Measurements from ENCODE around the gene EPHA2.

The EPHA2 gene

DNA sequence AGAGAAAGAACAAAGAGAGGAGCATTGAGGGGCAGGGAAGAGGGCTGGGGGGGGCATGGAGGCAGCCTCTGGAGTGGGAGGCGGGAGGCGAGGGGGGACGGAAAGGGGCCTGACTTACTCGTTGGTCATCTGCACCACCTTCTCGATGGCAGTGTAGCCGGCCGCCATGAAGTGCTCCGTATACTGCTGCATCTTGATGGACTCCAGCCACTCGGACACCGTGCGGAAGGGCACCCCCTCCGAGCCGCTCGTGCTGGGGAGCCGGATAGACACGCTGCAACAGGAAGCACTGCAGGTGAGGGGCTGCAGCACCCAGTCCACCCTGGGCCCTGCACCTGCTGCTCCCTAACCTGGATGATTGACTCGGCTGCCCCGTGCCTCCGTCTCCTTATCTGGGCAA, 26.6 kb downstream of the EPHA2 start:
- Histone ChIP-seq H3K27ac (peak overlapping the region in 1 of 21 experiments; percentile 26), H3K4me3 (no peak overlapping the region)

DNA sequence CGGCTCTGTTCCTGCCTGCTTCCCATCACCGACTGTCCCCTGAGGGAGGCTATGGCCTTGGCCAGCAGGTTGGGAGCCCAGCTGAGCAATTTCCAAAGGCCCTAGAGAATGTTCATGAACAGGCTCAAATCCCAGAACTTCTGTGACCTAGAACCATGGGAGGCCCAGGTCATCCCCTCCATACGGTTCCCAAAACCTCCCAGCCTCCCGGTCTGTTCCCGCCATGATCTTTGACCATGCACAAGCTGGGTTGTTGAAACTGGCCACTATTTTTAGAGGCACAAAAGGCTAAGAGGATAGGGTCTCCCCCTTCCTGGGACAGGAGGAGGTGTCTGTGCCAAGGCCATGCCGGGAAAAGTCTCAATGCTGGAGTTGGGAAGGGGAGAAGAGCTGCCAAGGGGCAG, 27.5 kb downstream of the EPHA2 start:
- H3K4me3 ChIP-seq: no peak overlapping the region
- peak overlapping the region in 5 of 21 experiments; percentile 5 to 34 (median 26) for H3K27ac ChIP-seq

DNA sequence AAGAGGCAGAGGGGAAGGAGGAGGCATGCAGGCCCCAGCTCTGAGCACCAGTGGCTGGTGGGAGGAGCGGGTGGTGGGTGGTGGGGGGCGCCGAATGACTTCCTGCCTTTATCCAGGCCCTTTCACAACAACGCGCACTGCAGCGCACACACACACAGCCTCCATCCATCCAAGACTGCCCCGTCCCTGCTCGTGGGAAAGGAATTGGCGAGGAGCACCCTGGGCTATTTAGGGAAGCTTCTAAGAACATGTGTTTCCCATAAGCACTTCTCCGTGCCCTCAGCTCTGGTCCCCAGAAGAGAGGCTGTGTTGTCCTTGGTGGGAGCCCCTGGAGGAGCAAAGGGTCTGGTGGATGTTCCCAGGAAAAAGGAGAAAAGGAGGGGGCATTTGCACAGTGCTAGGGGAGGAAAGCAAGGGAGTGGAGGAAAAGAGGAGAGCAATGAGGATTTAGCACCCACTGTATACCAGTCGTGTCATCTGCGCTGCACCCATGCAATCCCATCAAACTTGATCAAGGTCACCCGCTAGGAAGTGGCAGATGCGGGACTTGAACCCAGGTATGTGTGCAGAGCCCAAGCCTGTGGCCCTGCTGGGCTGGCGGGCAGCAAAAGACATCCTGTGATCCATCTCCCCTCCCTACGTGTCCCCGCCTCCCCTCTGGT, 28.1 kb downstream of the EPHA2 start:
- Histone ChIP-seq H3K27ac (peak overlapping the region in 5 of 21 experiments; percentile 17 to 50 (median 34)), H3K4me3 (no peak overlapping the region)

DNA sequence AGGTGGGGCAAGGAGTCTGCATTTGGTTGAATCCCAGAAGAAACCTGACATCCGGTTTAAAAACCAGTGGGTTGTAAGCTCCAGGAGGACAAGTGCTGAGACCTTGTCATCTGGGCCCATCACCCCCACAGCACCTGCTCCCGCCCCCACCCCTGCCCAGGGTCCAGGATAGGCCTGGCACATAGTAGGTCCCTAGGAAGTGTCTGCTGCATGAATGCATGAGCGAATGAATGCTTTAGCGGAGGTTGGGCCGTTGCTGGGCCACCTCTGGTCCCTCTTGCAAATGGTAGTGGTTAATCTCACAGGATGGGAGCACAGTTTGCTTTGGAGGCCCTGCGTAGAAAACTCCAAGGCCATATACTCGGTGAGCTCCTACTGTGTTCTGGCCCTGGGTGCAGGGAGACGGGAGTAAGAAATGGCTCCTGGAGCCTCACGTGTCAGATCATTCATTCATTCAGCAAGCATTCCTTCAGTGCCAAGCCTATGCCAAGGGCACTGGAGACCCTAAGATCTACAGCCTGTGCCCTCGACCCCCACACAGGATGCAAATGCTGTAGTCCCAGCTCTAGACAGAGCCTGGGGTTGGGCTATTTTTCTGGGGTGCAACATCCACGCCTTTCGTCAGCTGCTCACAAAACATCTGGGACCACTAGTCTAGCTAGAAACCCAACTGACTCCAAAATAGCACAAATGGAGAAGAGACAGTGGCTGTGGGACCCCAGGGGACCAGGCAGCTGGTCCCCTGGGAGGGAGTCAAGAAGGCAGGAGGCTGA, 28.9 kb downstream of the EPHA2 start:
- Histone ChIP-seq H3K27ac (peak overlapping the region in 3 of 21 experiments; percentile 34 to 50 (median 38)), H3K4me3 (no peak overlapping the region)

DNA sequence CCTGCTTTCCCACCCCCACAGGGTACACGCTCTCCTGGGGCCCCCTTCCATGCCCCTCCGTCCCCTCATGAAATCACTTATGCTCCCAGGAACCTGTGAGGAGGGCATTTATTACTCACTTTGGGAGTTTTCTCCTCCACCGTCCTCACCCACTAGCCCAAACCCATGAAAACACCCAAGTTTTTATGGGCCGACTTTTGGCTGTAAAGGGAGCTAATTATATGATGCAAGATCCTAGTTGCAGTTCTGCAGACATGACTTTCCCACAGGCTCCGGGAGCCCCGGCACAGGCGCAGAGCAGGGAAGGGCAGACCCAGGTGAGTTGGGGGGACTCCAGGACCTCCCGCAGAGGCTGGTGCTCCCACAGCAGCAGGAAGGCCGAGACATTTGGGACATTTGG, 29.7 kb downstream of the EPHA2 start:
- peak overlapping the region in 1 of 21 experiments; percentile 11 for H3K27ac ChIP-seq

DNA sequence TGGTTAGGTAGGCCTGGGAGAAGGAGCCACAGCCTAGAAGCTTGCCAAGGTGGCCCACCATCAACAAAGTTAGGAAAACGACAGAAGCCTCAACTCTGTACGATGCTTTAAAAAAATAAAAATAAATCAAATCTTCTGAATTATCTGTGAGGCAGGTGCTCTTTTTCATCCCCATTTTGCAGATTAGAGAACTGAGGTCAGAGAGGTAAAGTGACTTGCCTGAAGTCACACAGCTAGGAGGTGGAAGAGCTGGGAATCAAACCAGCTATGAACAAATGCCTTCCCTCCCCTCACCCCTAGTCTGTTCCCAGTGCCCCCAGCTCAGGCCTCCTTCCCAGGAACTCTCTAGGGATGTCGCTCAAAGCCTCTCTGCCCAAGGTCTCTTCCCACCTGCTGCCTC, 30.4 kb downstream of the EPHA2 start:
- Histone ChIP-seq H3K27ac (peak overlapping the region in 1 of 21 experiments; percentile 44), H3K4me3 (no peak overlapping the region)

More for the DNA sequence above, 29.7 kb downstream of the EPHA2 start:
- H3K4me3 ChIP-seq: no peak overlapping the region

DNA sequence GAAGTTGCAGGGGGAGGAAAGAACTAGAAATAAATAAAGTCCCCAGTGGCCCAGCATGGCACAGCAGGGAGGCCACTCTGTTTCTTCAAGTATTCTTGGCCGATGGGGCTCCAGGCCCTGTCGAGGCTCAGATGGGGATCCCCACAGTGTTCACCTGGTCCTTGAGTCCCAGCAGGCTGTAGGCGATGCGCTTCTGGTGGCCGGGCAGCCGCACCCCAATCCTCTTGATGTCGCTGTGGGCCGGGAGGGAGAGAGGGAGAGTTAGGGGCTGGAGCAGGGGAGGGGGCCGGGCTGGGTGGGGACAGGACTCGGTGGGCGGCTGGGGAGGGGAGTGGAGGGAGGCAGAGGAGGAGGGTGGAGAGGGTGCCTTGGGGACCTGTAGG, 30.8 kb downstream of the EPHA2 start:
- no peak overlapping the region for H3K4me3 ChIP-seq
- peak overlapping the region in 3 of 21 experiments; percentile 28 to 52 (median 44) for H3K27ac ChIP-seq

DNA sequence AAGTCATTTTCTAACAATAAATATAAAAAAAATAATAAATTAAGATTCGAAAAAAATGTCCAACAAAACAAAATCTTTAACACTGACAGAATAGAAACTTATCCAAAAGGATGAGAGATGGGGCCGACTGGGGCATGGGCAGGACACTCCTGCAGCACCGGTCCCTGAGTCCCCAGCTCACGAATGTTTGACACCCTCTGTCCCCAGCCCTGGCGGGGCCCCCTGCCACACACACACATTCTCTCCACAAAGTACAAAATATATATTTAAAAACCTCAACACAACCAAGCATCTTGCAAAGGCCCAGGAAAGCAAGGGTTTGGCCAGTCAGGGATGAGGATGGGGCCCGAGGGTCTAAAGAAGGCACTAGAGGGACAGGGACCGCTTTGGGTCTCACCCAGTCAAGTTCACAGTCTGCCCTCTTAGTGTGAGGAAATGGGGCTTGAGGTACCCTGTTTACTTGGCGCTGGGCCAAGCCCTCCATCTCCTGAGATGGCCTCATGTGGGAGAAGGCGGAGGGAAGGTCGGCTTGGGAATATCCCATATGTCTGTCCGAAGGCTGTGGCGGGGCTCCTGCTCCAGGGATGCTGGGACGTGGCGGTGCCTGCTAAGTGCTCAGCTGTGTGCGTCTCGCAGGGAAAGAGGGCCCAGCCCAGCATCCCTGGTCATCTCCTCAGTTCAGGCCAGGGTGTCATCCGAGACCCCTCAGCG, 31.3 kb downstream of the EPHA2 start:
- Histone ChIP-seq H3K27ac (peak overlapping the region in 13 of 21 experiments; percentile 9 to 79 (median 34)), H3K4me3 (no peak overlapping the region)

DNA sequence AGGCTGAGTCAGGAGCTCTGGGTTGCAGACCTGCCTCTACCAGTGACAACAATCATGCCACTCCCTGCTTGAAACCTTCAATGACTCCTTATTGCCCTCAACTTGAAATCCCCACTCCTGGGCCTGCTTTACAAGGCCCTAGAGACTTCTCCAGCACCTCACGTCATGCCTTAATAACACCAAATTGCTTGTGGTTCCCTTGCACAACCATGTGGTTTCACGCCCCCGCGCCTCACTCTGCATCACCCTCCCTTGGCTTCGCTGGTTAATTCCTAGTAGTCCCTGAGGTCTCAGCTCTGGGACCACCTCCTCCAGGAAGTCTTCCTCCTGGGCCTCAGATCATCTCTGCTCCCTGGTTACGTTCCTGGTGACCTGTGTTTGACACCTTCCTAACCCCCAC, 33.0 kb downstream of the EPHA2 start:
- peak overlapping the region in 15 of 21 experiments; percentile 28 to 79 (median 53) for H3K27ac ChIP-seq

DNA sequence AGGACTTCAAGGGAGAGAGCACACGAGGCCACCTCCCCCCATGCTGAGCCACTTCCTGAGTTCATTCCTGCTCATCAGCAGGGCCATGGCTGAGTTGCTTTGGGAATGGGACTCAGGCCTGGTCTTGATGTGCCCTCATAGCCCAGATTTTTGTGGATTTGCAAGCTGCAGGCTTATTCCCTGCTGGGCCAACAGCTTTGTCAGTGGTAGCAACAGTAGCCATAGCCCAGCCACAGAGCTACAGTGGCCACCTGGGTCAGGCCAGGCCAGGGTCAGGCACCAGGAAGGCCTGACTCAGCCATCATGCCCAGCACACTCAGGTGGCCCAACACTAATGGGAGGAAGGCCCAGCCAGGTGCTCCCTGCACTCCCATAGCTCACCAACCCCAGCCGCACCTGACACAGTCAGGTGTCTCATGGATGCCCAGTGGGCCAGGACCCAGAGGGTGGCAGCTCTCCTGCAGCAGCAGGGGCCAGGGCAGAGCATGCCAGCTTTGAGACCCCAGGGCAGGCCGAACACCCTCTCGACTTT, 33.5 kb downstream of the EPHA2 start:
- Histone ChIP-seq H3K27ac (peak overlapping the region in 16 of 21 experiments; percentile 28 to 79 (median 50)), H3K4me3 (no peak overlapping the region)

More for the DNA sequence above, 33.0 kb downstream of the EPHA2 start:
- H3K4me3 ChIP-seq: no peak overlapping the region

DNA sequence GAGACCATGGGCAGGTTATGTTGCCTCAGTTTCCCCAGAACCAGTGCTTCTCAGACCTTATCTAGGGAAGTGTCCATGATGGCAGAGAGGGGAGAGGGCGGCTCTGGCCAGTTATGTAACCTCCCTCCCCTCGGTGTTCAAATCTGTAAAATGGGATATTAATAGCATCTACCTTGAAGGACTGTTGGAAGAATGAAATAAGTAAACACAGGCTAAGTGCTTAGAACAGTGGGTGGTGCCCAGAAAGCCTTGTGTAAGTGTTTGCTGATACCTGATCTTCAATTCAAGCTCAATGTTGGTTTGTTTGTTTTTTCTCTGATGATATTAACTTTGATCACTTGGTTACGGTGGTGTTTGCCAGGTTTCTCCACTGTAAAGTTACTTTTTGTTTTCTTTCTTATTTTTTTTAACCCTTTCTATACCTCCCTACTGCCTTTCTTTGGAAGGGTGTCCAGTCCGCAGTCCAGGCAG, 34.9 kb downstream of the EPHA2 start:
- Histone ChIP-seq H3K27ac (peak overlapping the region in 1 of 21 experiments; percentile 56), H3K4me3 (no peak overlapping the region)

DNA sequence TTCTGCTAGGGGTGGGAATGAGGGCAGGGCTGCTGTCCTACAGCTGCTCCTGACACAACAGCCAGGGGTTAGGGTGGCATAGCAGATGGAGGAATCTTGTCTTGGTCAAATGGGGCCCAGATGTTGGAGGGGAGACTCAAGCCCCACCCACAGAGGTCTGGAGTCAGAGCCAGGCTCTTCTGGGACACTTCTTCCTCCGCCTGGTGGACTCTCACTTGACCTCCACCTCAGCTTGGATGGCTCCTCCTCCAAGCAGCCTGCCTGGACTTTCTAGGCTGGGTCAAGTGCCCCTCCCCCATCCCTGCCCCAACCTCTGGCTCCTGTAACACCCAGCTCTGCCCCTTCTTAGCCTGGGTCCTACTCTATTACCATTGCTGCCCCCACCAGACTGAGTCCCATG, 35.5 kb downstream of the EPHA2 start:
- Histone ChIP-seq H3K4me3 (no peak overlapping the region), H3K27ac (no peak overlapping the region)

DNA sequence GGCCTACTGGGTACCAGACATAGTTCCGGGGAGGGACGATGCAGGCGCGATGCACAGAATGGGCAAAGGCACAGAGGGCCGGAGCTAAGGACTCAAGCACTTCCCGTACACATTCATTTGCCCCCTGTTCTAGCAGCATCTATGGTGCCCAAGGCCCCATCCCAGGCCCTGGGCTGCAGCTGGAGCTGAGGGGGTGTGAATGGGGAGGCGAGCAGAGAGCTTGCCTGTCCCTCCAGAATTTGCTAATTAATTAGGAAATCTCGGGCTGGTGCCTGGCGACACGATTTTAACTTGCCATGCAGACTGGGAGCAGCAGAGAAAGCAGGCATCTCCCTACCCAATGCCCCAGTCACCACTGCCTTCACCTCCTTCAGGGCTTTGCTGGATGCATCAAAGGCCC, 35.9 kb downstream of the EPHA2 start:
- Histone ChIP-seq H3K4me3 (no peak overlapping the region), H3K27ac (no peak overlapping the region)

DNA sequence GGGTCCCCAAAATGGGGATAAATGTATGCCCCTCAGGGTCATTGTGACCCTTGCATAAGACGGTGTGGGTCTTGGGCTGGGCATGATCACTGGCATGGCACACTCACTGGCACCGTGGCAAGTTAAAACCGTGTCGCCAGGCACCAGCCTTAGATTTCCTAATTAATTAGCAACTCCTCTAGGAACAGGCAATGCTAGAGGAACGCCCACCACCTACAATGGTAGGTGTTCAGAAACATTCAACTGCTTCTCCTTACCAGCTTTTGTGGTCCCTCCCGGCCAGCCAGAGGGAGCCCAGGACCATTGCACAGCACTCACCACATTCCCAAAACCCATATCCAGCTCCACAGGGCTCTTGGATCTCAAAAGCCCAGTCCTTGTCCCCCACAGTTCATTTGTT, 36.4 kb downstream of the EPHA2 start:
- Histone ChIP-seq H3K4me3 (no peak overlapping the region), H3K27ac (no peak overlapping the region)

DNA sequence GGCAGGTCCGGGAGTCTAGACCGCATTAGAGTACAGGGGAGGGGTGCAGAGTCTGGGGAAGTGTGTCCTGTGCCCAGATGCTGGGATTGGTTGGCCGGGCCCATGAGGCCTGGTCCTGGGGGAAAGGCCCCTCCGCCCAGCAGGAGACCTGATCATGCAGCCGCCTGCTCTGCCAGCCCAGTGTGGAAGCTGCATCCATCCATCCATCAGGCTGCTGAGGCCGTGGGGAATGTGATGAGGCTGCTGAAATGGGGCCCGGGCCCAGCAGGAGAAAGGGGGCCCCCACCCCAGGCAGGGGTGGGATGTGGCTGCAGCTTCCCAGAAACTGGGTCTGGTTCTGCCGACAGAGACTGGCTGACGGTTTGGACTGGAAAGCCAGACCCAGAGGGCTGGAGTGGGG, 37.2 kb downstream of the EPHA2 start:
- Histone ChIP-seq H3K27ac (no peak overlapping the region), H3K4me3 (no peak overlapping the region)

DNA sequence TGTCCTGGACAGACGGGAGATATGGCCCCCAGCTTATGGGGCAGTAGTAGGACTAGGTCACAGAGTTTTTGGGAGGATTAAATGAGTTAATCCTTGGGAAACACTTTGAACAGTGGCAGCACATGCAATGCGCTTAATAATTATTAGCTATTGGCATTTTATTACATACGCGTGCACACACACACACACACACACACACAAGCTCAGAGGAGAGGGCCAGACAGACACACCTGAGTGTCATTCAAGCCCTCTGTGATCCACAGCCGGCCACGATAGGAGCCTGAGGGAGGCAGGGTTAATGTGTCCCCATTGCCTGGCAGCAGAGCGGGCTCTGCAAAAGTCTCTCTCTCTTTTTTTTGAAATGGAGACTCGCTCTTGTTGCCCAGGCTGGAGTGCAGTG, 37.9 kb downstream of the EPHA2 start:
- no peak overlapping the region for H3K4me3 ChIP-seq
- H3K27ac ChIP-seq: no peak overlapping the region

DNA sequence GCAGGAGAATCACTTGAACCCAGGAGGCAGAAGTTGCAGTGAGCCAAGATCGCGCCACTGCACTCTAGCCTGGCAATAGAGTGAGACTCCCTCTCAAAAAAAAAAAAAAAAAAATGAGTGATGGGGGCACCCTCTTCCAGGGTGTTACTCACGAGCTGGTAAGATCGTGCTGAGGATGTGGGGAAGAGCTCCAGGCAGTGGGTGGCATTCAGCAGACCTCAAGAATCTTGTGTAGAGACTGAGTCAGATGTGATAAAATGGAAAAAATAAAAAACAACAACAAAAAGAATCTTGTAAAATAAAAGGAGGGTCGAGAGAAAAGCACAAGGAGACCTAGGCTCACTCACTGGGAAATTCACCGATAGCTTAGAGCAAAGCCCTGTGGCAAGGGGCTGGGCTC, 38.5 kb downstream of the EPHA2 start:
- no peak overlapping the region for H3K4me3 ChIP-seq
- H3K27ac ChIP-seq: no peak overlapping the region

DNA sequence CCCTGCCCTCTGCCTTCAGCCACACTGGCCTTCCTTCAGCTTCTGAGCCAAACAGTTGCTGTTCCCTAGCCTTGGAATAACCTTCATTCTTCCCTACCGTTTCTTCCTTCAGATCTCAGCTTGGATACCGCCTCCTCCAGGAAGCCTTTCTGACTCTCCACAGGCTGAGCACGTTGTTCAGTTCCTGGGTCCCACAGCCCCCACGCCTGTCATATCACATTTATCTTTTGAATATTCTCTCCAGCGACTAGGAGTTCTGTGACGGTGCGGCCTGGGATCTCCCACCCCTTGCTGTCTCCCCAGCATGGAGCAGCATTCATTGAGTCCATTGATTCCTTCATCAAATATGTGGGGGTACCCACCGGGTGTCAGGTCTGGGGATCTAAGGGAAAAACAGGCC, 39.2 kb downstream of the EPHA2 start:
- no peak overlapping the region for H3K27ac ChIP-seq
- H3K4me3 ChIP-seq: no peak overlapping the region

DNA sequence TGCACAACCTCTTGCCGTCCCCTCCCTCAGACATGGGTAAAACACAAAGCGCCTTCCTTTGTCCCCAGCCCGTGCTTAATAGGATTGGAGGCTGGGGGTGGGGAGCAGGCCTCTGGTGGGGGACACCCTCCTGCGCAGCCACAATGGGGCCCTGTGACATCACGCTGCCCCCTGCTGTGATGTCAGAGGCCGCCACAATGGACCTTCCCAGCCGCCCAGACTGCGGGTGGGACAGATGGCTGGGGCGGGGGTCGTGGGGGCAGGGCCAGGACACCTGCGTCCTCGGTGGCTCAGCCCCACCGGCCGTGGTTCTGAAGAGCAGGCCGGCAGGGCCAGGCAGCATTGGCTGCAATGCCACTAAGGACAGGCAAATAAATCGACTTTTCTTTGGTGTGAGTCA, 39.9 kb downstream of the EPHA2 start:
- no peak overlapping the region for H3K4me3 ChIP-seq
- no peak overlapping the region for H3K27ac ChIP-seq

DNA sequence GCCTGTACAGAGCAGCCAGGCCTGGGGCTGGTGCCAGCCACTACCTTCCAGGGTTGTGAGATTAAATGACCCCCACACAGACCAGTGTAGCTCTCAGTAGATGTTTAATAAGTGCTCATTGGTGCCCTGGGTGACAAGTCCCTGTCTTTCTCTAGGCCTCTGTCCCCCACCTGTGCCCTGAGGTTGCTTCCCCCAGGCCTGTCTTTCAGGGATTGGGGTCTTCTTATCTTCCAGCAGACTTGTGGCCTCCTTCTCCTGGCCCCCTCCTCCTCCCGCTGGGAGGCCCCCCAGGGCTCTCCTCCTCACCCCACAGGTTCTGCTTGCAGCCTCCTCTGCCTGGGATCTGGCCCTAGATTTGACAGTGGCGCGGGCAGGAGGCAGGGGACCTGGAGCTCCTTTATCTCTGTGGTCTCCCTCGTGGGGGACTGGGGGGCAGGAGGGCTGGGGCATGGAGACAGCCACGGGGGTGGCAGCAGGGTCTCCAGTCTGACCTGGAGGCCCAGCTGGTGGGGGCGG, 40.3 kb downstream of the EPHA2 start:
- no peak overlapping the region for H3K27ac ChIP-seq
- H3K4me3 ChIP-seq: no peak overlapping the region

Measured in skin epidermis (tissue), 12 donors.